Liver (tissue), 3 donors: ENCODE measurements around the gene PIEZO1.

Experiments used
- ATF3 ChIP-seq: IDR thresholded peaks from 2 replicates; pipeline ENCODE4 v1.6.1; 2016; ENCODE audit warnings: antibody characterized with exemption
- CTCF ChIP-seq: fragments of 150-350 bp; IDR thresholded peaks from 2 replicates; pipeline ENCODE4 v1.5.1; 2017; ENCODE audit warnings: improper control_type of control experiment, low read depth, low read length; ENCODE audit not compliant: missing input control
- EGR1 ChIP-seq, 2 donors: IDR thresholded peaks; 2 replicates each; pipeline ENCODE4 v1.6.1; 2016 to 2018; ENCODE audit warnings: antibody characterized with exemption in 2 of 2, low read depth in 2 of 2
- FOXA1 ChIP-seq: IDR thresholded peaks from 2 replicates; pipeline ENCODE4 v1.6.1; 2016; ENCODE audit warnings: antibody characterized with exemption
- FOXA2 ChIP-seq: IDR thresholded peaks from 2 replicates; pipeline ENCODE4 v1.6.1; 2016; ENCODE audit warnings: antibody characterized with exemption
- GABPA ChIP-seq, 2 donors: IDR thresholded peaks in 1 of 2; conservative IDR thresholded peaks in 1 of 2; 2 replicates each; pipeline ENCODE4 v1.6.1; 2016; ENCODE audit warnings: antibody characterized with exemption in 2 of 2, mild to moderate bottlenecking in 1 of 2, moderate library complexity in 1 of 2
- JUND ChIP-seq, 2 donors: IDR thresholded peaks; 2 replicates each; pipeline ENCODE4 v1.6.1; 2016; ENCODE audit warnings: antibody characterized with exemption in 2 of 2
- MAX ChIP-seq: IDR thresholded peaks from 2 replicates; pipeline ENCODE4 v1.6.1; 2016; ENCODE audit warnings: antibody characterized with exemption
- RAD21 ChIP-seq, 2 donors: IDR thresholded peaks; 2 replicates each; pipeline ENCODE4 v1.6.1; 2016; ENCODE audit warnings: antibody characterized with exemption in 2 of 2, mild to moderate bottlenecking in 2 of 2
- REST ChIP-seq: IDR thresholded peaks from 2 replicates; pipeline ENCODE4 v1.6.1; 2016; ENCODE audit warnings: antibody characterized with exemption, mild to moderate bottlenecking
- SP1 ChIP-seq: IDR thresholded peaks from 2 replicates; pipeline ENCODE4 v1.6.1; 2018; ENCODE audit warnings: antibody characterized with exemption, mild to moderate bottlenecking
- TAF1 ChIP-seq: conservative IDR thresholded peaks from 2 replicates; pipeline ENCODE4 v1.6.1; 2016; ENCODE audit warnings: antibody characterized with exemption, mild to moderate bottlenecking
- YY1 ChIP-seq: IDR thresholded peaks from 2 replicates; pipeline ENCODE4 v1.6.1; 2016; ENCODE audit warnings: antibody characterized with exemption, mild to moderate bottlenecking
- donor health status: healthy.
- donor health status: healthy.

GRCh38 chr16:88691924-88692560 is 93.0 kb downstream of the PIEZO1 start:
- TF ChIP-seq RAD21 (IDR thresholded peaks at IDR 0.05) (no peak), CTCF (no peak), JUND (IDR thresholded peaks at IDR 0.05) (no peak), YY1 (no peak), GABPA (IDR thresholded peaks at IDR 0.05 in 1 of 2, conservative IDR thresholded peaks at IDR 0.05 in 1 of 2) (no peak), MAX (no peak), REST (no peak), SP1 (no peak), FOXA1 (no peak), FOXA2 (no peak), TAF1 (no peak), EGR1 (IDR thresholded peaks at IDR 0.05; ENCODE audit: low read depth in 2 of 2) (no peak), ATF3 (no peak)
